GM23338 (cell line): Measurements from ENCODE around the gene DACH1. TPM values are rescaled to one million over a fixed set of nuclear protein-coding genes. Genes with fewer than 3 reads are reported as not detected.

Experiments used
- ATAC-seq: fragments of 200-7000 bp; cut with Tn5 transposase; 3 replicates; pipeline ENCODE4 v1.9.1; 2020
- DNase-seq: peaks from one replicate; pipeline ENCODE4 v3.0.0-alpha.2; 2015; ENCODE audit warnings: low spot score
- H2AFZ ChIP-seq: fragments of 200-600 bp; sonication (generic); 2 replicates; pipeline ENCODE4 v1.8.0; 2016; ENCODE audit warnings: antibody characterized with exemption, mild to moderate bottlenecking, moderate library complexity
- H3F3A ChIP-seq: fragments of 200-600 bp; sonication (generic); replicated peaks from 2 replicates; pipeline ENCODE4 v1.8.0; 2017; ENCODE audit warnings: antibody characterized with exemption, mixed run types, low read depth
- H3K27ac ChIP-seq: fragments of 200-600 bp; sonication (generic); 2 replicates; pipeline ENCODE4 v1.6.1; 2016; ENCODE audit warnings: low read depth
- H3K27me3 ChIP-seq: fragments of 200-600 bp; sonication (generic); 2 replicates; pipeline ENCODE4 v1.8.0; 2016; ENCODE audit warnings: mild to moderate bottlenecking, mixed run types, moderate library complexity; ENCODE audit not compliant: insufficient read depth
- H3K36me3 ChIP-seq: fragments of 200-600 bp; sonication (generic); 2 replicates; pipeline ENCODE4 v1.8.0; 2016; ENCODE audit warnings: mild to moderate bottlenecking; ENCODE audit not compliant: insufficient read depth
- H3K4me1 ChIP-seq: fragments of 200-600 bp; sonication (generic); 2 replicates; pipeline ENCODE4 v1.8.0; 2016; ENCODE audit warnings: mild to moderate bottlenecking, moderate library complexity; ENCODE audit not compliant: insufficient read depth
- H3K4me2 ChIP-seq: fragments of 200-600 bp; sonication (generic); 2 replicates; pipeline ENCODE4 v1.7.1; 2017; ENCODE audit warnings: mixed run types
- H3K4me3 ChIP-seq: fragments of 200-600 bp; sonication (generic); 2 replicates; pipeline ENCODE4 v1.6.1; 2016; ENCODE audit warnings: mixed run types
- H3K79me2 ChIP-seq: fragments of 200-600 bp; sonication (generic); replicated peaks from 2 replicates; pipeline ENCODE4 v1.8.0; 2017; ENCODE audit warnings: mild to moderate bottlenecking; ENCODE audit not compliant: insufficient read depth
- H3K9me2 ChIP-seq: fragments of 200-600 bp; sonication (generic); 2 replicates; pipeline ENCODE4 v1.8.0; 2017; ENCODE audit not compliant: insufficient read depth
- H4K20me1 ChIP-seq: fragments of 200-600 bp; sonication (generic); replicated peaks from 2 replicates; pipeline ENCODE4 v1.8.0; 2017; ENCODE audit warnings: mild to moderate bottlenecking; ENCODE audit not compliant: insufficient read depth
- H3K27ac Mint-ChIP-seq: 2 replicates; pipeline ENCODE4 v1.8.0; 2020; ENCODE audit warnings: inconsistent platforms, mild to moderate bottlenecking, moderate library complexity, mixed read lengths
- H3K27me3 Mint-ChIP-seq: 3 replicates; pipeline ENCODE4 v1.8.0; 2022; ENCODE audit warnings: low read depth, mild to moderate bottlenecking, moderate library complexity, mixed read lengths, inconsistent platforms; ENCODE audit not compliant: insufficient read depth, poor library complexity
- H3K36me3 Mint-ChIP-seq: 3 replicates; pipeline ENCODE4 v1.8.0; 2021; ENCODE audit warnings: low read depth, mild to moderate bottlenecking, inconsistent platforms, moderate library complexity, mixed read lengths
- H3K4me1 Mint-ChIP-seq: 3 replicates; pipeline ENCODE4 v1.8.0; 2020; ENCODE audit warnings: mild to moderate bottlenecking, inconsistent platforms, mixed read lengths
- H3K4me3 Mint-ChIP-seq: 3 replicates; pipeline ENCODE4 v1.8.0; 2021; ENCODE audit warnings: moderate library complexity, mild to moderate bottlenecking, inconsistent platforms, mixed read lengths
- H3K9me3 Mint-ChIP-seq: 3 replicates; pipeline ENCODE4 v1.8.0; 2020; ENCODE audit warnings: moderate library complexity, mild to moderate bottlenecking, inconsistent platforms, mixed read lengths
- CREB1 ChIP-seq: fragments of 250-450 bp; sonication (Bioruptor Pico); IDR thresholded peaks from 2 replicates; pipeline ENCODE4 v1.5.0; 2020; ENCODE audit warnings: low read depth, mild to moderate bottlenecking, moderate library complexity
- NANOG ChIP-seq: IDR thresholded peaks from 2 replicates; pipeline ENCODE4 v1.6.1; 2016; ENCODE audit warnings: antibody characterized with exemption, borderline replicate concordance
- POLR2AphosphoS5 ChIP-seq: IDR thresholded peaks from 2 replicates; pipeline ENCODE4 v1.6.1; 2016; ENCODE audit warnings: antibody characterized with exemption, low read depth
- REST ChIP-seq: IDR thresholded peaks from one replicate; pipeline ENCODE4 v1.6.1; 2018; ENCODE audit warnings: antibody characterized with exemption; ENCODE audit not compliant: unreplicated experiment
- STAT1 ChIP-seq: IDR thresholded peaks from one replicate; pipeline ENCODE4 v1.6.1; 2016; ENCODE audit warnings: antibody characterized with exemption; ENCODE audit not compliant: unreplicated experiment
- ZNF462 ChIP-seq: fragments of 250-450 bp; sonication (Bioruptor Pico); IDR thresholded peaks from 2 replicates; pipeline ENCODE4 v1.5.0; 2020; ENCODE audit warnings: mild to moderate bottlenecking, moderate library complexity
- polyA plus RNA-seq: library from polyadenylated mRNA; unstranded; fragments of >200 nt; fragmentation: Nextera tagmentation; extraction: Ambion mirVana; gene quantifications from 2 replicates; pipeline ENCODE4 v1.2.1, GENCODE V29; 2016
- total RNA-seq: library from RNA; depleted of rRNA; stranded (reverse); fragments of >200 nt; shearing (Covaris generic); gene quantifications from 2 replicates; pipeline ENCODE4 v1.2.3, GENCODE V29; 2014
- TF ChIP-seq, protein P1 (sequence below), 2 experiments: fragments of 200-600 bp in 1 of 2; sonication (generic) in 1 of 2; conservative IDR thresholded peaks; 2 replicates each; pipeline versions ENCODE4 v1.5.1 to v1.6.1; 2016 to 2017; ENCODE audit warnings: antibody characterized with exemption in 2 of 2, low read depth in 2 of 2, mild to moderate bottlenecking in 2 of 2, moderate library complexity in 1 of 2

DACH1 gene
- total and polyA plus RNA-seq, 2 experiments from 2014 or later, result 0.45 to 0.57 TPM

GRCh38 chr13:71634602-71635443 lies 232.2 kb downstream of the DACH1 start:
- no peak overlapping the region for H3K4me3 Mint-ChIP-seq
- H3K27ac ChIP-seq, result no peak overlapping the region
- H3K4me1 Mint-ChIP-seq, result peaks cover 14% of the 10 kb centered on the region
- no peaks in the 10 kb centered on the region for H3K9me3 Mint-ChIP-seq
- 0 out of 2 replicates have a peak overlapping the region, but pooled peaks have one; percentile 48 for H2AFZ ChIP-seq
- no peaks in the 10 kb centered on the region for H3K9me2 ChIP-seq
- no peaks in the 10 kb centered on the region for H3K27me3 Mint-ChIP-seq
- H4K20me1 ChIP-seq, result no peaks in the 10 kb centered on the region
- DNase-seq, result no peak
- H3K4me3 ChIP-seq, result no peak overlapping the region
- no peaks in the 10 kb centered on the region for H3K36me3 ChIP-seq
- no peaks in the 10 kb centered on the region for H3K36me3 Mint-ChIP-seq
- ATAC-seq, result no peak
- H3K4me2 ChIP-seq, result no peak overlapping the region
- H3K79me2 ChIP-seq, result no peaks in the 10 kb centered on the region
- H3K27ac Mint-ChIP-seq, result no peak overlapping the region; the same call in 1 of the 2 replicates
- no peak for TF ChIP-seq NANOG
- no peak for TF ChIP-seq REST
- no peak for TF ChIP-seq STAT1
- TF ChIP-seq POLR2AphosphoS5, result no peak
- TF ChIP-seq ZNF462, result no peak
- no peak for TF ChIP-seq CREB1 (CRISPR knock-in tag)
- TF ChIP-seq, protein P1, sequence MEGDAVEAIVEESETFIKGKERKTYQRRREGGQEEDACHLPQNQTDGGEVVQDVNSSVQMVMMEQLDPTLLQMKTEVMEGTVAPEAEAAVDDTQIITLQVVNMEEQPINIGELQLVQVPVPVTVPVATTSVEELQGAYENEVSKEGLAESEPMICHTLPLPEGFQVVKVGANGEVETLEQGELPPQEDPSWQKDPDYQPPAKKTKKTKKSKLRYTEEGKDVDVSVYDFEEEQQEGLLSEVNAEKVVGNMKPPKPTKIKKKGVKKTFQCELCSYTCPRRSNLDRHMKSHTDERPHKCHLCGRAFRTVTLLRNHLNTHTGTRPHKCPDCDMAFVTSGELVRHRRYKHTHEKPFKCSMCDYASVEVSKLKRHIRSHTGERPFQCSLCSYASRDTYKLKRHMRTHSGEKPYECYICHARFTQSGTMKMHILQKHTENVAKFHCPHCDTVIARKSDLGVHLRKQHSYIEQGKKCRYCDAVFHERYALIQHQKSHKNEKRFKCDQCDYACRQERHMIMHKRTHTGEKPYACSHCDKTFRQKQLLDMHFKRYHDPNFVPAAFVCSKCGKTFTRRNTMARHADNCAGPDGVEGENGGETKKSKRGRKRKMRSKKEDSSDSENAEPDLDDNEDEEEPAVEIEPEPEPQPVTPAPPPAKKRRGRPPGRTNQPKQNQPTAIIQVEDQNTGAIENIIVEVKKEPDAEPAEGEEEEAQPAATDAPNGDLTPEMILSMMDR (conservative IDR thresholded peaks at IDR 0.05; ENCODE audit: low read depth in 2 of 2), result no peak
- no peaks in the 10 kb centered on the region for H3K27me3 ChIP-seq
- H3F3A ChIP-seq, result no peaks in the 10 kb centered on the region
- peaks cover 6% of the 10 kb centered on the region for H3K4me1 ChIP-seq
